IMR-90 (cell line): ENCODE results near the gene ENOX1. TPM values are rescaled to one million over a fixed set of nuclear protein-coding genes. Genes with fewer than 3 reads are reported as not detected.

Experiments used
- ATAC-seq: fragments of 200-7000 bp; cut with Tn5 transposase; 2 replicates; pipeline ENCODE4 v1.9.1; 2020; ENCODE audit warnings: low read depth, mild to moderate bottlenecking, moderate library complexity
- BruUV-seq: library from RNA; stranded (reverse); fragments of 400-500 nt; replicated peaks from 2 replicates; lab custom pipeline; 2021; lab: Mats Ljungman, UMichigan
- CTCF ChIA-PET: fragments of 300-600 bp; formaldehyde crosslinking; extraction: SDS; loops from one replicate; lab custom pipeline; 2021; ENCODE audit warnings: antibody characterized with exemption; lab: Yijun Ruan, JAX
- POLR2A ChIA-PET: fragments of 300-600 bp; sonication (Branson Sonifier 250); formaldehyde crosslinking; loops from one replicate; lab custom pipeline; 2022; ENCODE audit warnings: antibody characterized with exemption; ENCODE audit not compliant: unreplicated experiment; lab: Charles Lee
- DNase-seq: peaks from one replicate; pipeline ENCODE4 v3.0.0; 2013
- H2AFZ ChIP-seq: replicated peaks from 2 replicates; pipeline ENCODE3; 2013; ENCODE audit warnings: low read length, mild to moderate bottlenecking; ENCODE audit not compliant: poor library complexity
- H2AK5ac ChIP-seq: 2 replicates; pipeline ENCODE4 v1.6.1; 2013; ENCODE audit warnings: low read depth, low read length, inconsistent platforms
- H2AK9ac ChIP-seq: replicated peaks from 2 replicates; pipeline ENCODE3; 2013; ENCODE audit warnings: mild to moderate bottlenecking, low read depth, low read length, moderate library complexity; ENCODE audit not compliant: poor library complexity
- H2BK120ac ChIP-seq: 2 replicates; pipeline ENCODE4 v1.6.1; 2013; ENCODE audit warnings: low read depth, low read length, inconsistent platforms
- H2BK15ac ChIP-seq: 3 replicates; pipeline ENCODE4 v1.6.1; 2013; ENCODE audit warnings: low read depth, low read length, inconsistent platforms
- H2BK20ac ChIP-seq: 2 replicates; pipeline ENCODE4 v1.6.1; 2013; ENCODE audit warnings: low read depth, mild to moderate bottlenecking, inconsistent platforms, low read length, moderate library complexity
- H2BK5ac ChIP-seq: 2 replicates; pipeline ENCODE4 v1.6.1; 2013; ENCODE audit warnings: mild to moderate bottlenecking, low read depth, low read length, inconsistent platforms; ENCODE audit not compliant: poor library complexity, severe bottlenecking
- H3K14ac ChIP-seq: replicated peaks from 2 replicates; pipeline ENCODE4 v1.6.1; 2013; ENCODE audit warnings: low read depth, low read length, inconsistent platforms
- H3K18ac ChIP-seq: 2 replicates; pipeline ENCODE4 v1.6.1; 2013; ENCODE audit warnings: low read depth, low read length, control low read depth
- H3K23ac ChIP-seq: 2 replicates; pipeline ENCODE4 v1.6.1; 2013; ENCODE audit warnings: low read depth, low read length, inconsistent platforms
- H3K27ac ChIP-seq: 2 replicates; pipeline ENCODE4 v1.5.1; 2013; ENCODE audit warnings: mild to moderate bottlenecking, control low read depth, low read length; ENCODE audit not compliant: insufficient read depth
- H3K27me3 ChIP-seq: 2 replicates; pipeline ENCODE4 v1.6.1; 2013; ENCODE audit warnings: low read length; ENCODE audit not compliant: control insufficient read depth, insufficient read depth
- H3K36me3 ChIP-seq: 2 replicates; pipeline ENCODE4 v1.6.1; 2013; ENCODE audit warnings: low read length, mixed read lengths; ENCODE audit not compliant: control insufficient read depth, insufficient read depth
- H3K4ac ChIP-seq: 2 replicates; pipeline ENCODE4 v1.6.1; 2013; ENCODE audit warnings: low read depth, low read length, inconsistent platforms
- H3K4me1 ChIP-seq: 2 replicates; pipeline ENCODE4 v1.6.1; 2013; ENCODE audit warnings: low read length, mixed read lengths; ENCODE audit not compliant: control insufficient read depth, insufficient read depth
- H3K4me2 ChIP-seq: 2 replicates; pipeline ENCODE4 v1.6.1; 2013; ENCODE audit warnings: low read depth, mild to moderate bottlenecking, control low read depth, low read length, moderate library complexity
- H3K4me3 ChIP-seq: 2 replicates; pipeline ENCODE4 v1.5.1; 2013; ENCODE audit warnings: low read depth, mild to moderate bottlenecking, control low read depth, low read length, moderate library complexity; ENCODE audit not compliant: insufficient read depth
- H3K56ac ChIP-seq: 2 replicates; pipeline ENCODE4 v1.6.1; 2013; ENCODE audit warnings: low read length, inconsistent platforms; ENCODE audit not compliant: insufficient read depth; ENCODE audit errors: extremely low read depth
- H3K79me1 ChIP-seq, 2 experiments: 2 replicates each; pipeline ENCODE4 v1.6.1; 2013; ENCODE audit warnings: low read length in 2 of 2, inconsistent platforms in 1 of 2, low read depth in 1 of 2
- H3K9ac ChIP-seq: 2 replicates; pipeline ENCODE4 v1.6.1; 2013; ENCODE audit warnings: low read depth, low read length, control low read depth
- H3K9me1 ChIP-seq: 2 replicates; pipeline ENCODE4 v1.6.1; 2013; ENCODE audit warnings: low read length, inconsistent platforms; ENCODE audit not compliant: insufficient read depth
- H3K9me3 ChIP-seq: 2 replicates; pipeline ENCODE4 v1.6.1; 2013; ENCODE audit warnings: low read length; ENCODE audit not compliant: control insufficient read depth, insufficient read depth
- H4K20me1 ChIP-seq: 2 replicates; pipeline ENCODE4 v1.6.1; 2013; ENCODE audit warnings: low read length, inconsistent platforms; ENCODE audit not compliant: insufficient read depth
- H4K5ac ChIP-seq: 2 replicates; pipeline ENCODE4 v1.6.1; 2013; ENCODE audit warnings: mild to moderate bottlenecking, low read depth, low read length, control low read depth
- H4K8ac ChIP-seq, 2 experiments: 2 replicates each; pipeline ENCODE4 v1.6.1; 2013; ENCODE audit warnings: low read depth in 2 of 2, low read length in 2 of 2, control low read depth in 1 of 2, inconsistent platforms in 1 of 2
- H4K91ac ChIP-seq: 2 replicates; pipeline ENCODE4 v1.6.1; 2013; ENCODE audit warnings: low read depth, low read length, inconsistent platforms; ENCODE audit not compliant: insufficient read depth
- BHLHE40 ChIP-seq: fragments of 150-350 bp; IDR thresholded peaks from 2 replicates; pipeline ENCODE4 v1.6.1; 2016; ENCODE audit warnings: mild to moderate bottlenecking, low read depth, low read length
- CHD1 ChIP-seq: IDR thresholded peaks from 2 replicates; pipeline ENCODE4 v1.6.1; 2012; ENCODE audit warnings: low read depth, low read length, improper control_type of control experiment
- MAZ ChIP-seq: IDR thresholded peaks from 2 replicates; pipeline ENCODE4 v1.6.1; 2012; ENCODE audit warnings: low read depth, mild to moderate bottlenecking, low read length, improper control_type of control experiment, moderate library complexity, borderline replicate concordance
- NFE2L2 ChIP-seq: fragments of 150-350 bp; IDR thresholded peaks from 2 replicates; pipeline ENCODE4 v1.6.1; 2016; ENCODE audit warnings: low read depth, mild to moderate bottlenecking, low read length
- RAD21 ChIP-seq: IDR thresholded peaks from 2 replicates; pipeline ENCODE4 v1.6.1; 2012; ENCODE audit warnings: low read length, improper control_type of control experiment
- RCOR1 ChIP-seq: IDR thresholded peaks from 2 replicates; pipeline ENCODE4 v1.6.1; 2012; ENCODE audit warnings: mild to moderate bottlenecking, low read length, improper control_type of control experiment; ENCODE audit not compliant: insufficient replicate concordance
- RFX5 ChIP-seq: IDR thresholded peaks from 2 replicates; pipeline ENCODE4 v1.8.0; 2012; ENCODE audit warnings: low read depth, mild to moderate bottlenecking, low read length, moderate library complexity
- SMC3 ChIP-seq: fragments of 150-350 bp; IDR thresholded peaks from 2 replicates; pipeline ENCODE4 v1.6.1; 2016; ENCODE audit warnings: low read depth, mild to moderate bottlenecking, antibody characterized with exemption, low read length, moderate library complexity
- WGBS, 2 experiments: methylation state at CpG; one replicate each; pipeline versions ENCODE4 v1.1.5 to v1.1.7; 2013; ENCODE audit warnings: missing lambda C conversion rate in 2 of 2; ENCODE audit not compliant: insufficient read length in 1 of 2; ENCODE audit errors: extremely low coverage in 2 of 2; 5-methylcytosine and 5-hydroxymethylcytosine counted together
- dilution Hi-C: fragments of 300-500 bp; cut with HindIII; formaldehyde crosslinking; loops from one replicate; pipeline ENCODE4 v1.14.3; 2018; ENCODE audit warnings: low sequenced_read_pairs; ENCODE audit not compliant: unreplicated experiment
- in situ Hi-C: fragments of 300-500 bp; cut with MboI; formaldehyde crosslinking; loops from 3 replicates; pipeline ENCODE4 v1.14.3; 2019; ENCODE audit warnings: low sequenced_read_pairs, inconsistent platforms, mixed read lengths
- intact Hi-C: fragments of 100-400 bp; cut with micrococcal nuclease; formaldehyde crosslinking; loops from 2 replicates; pipeline ENCODE4 v1.10.0; 2022
- polyA plus RNA-seq, 3 experiments: library from polyadenylated mRNA; depleted of rRNA; stranded (reverse); fragments of >200 nt; gene quantifications; 2 replicates each; pipeline ENCODE4 v1.2.3, GENCODE V29; 2012; ENCODE audit warnings: low replicate concordance in 1 of 3
- total RNA-seq: library from RNA; depleted of rRNA; stranded (reverse); fragments of >200 nt; gene quantifications from 2 replicates; pipeline ENCODE4 v1.2.3, GENCODE V29; 2012
- TF ChIP-seq, protein P1 (sequence below): fragments of 150-350 bp; IDR thresholded peaks from 2 replicates; pipeline ENCODE4 v1.6.1; 2016; ENCODE audit warnings: low read depth, mild to moderate bottlenecking, low read length, moderate library complexity, borderline replicate concordance
- TF ChIP-seq, protein P2 (sequence below): fragments of 150-350 bp; IDR thresholded peaks from 2 replicates; pipeline ENCODE4 v1.6.1; 2017; ENCODE audit warnings: mild to moderate bottlenecking, antibody characterized with exemption, low read length, low read depth
- TF ChIP-seq, protein P3 (sequence below): conservative IDR thresholded peaks from 2 replicates; pipeline ENCODE4 v1.5.1; 2012; ENCODE audit warnings: mild to moderate bottlenecking, low read depth, low read length, improper control_type of control experiment

The ENOX1 gene
- total and polyA plus RNA-seq, 2 of the 4 experiments (the other 2 are of a cell fraction), result 0.99 to 1.3 TPM

DNA sequence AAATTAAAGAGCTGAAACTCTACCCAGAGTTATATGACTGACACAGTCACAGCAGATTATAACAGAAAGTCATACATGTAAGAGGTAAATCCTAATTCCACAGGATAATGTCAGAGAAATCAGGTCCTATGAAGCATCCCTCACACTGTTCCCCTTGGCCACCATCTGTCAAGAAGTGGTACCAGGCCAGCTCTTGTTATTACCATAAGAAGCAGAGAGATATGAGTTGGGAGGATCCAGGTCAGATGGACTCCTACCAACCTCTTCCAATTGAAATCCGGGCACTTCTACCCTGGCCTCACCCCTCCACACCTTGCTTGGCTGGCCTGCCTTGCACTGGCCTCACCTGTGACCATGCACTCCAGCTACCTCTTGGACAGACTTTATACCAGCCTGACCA is 410.2 kb downstream of the ENOX1 start:
- Histone ChIP-seq H3K4me3 (no peak overlapping the region), H4K8ac (no peak overlapping the region), H3K9ac (no peak overlapping the region), H2BK5ac (no peak overlapping the region), H3K4ac (no peak overlapping the region), H3K14ac (no peak overlapping the region), H3K27me3 (no peaks in the 10 kb centered on the region; the same call in 1 of the 2 replicates), H3K27ac (no peak overlapping the region), H3K4me2 (no peak overlapping the region), H3K9me3 (no peaks in the 10 kb centered on the region), H3K36me3 (no peaks in the 10 kb centered on the region), H3K56ac (no peak overlapping the region), H3K23ac (no peak overlapping the region), H2AK5ac (peak overlapping the region; percentile 24; the same call in 1 of the 2 replicates), H3K9me1 (no peaks in the 10 kb centered on the region), H2BK15ac (no peak overlapping the region), H4K91ac (no peak overlapping the region), H2BK120ac (no peak overlapping the region), H3K4me1 (no peaks in the 10 kb centered on the region), H4K5ac (no peak overlapping the region), H3K79me1 (no peaks in the 10 kb centered on the region), H2AFZ (no peak overlapping the region), H2BK20ac (no peak overlapping the region), H4K20me1 (no peaks in the 10 kb centered on the region), H2AK9ac (no peak overlapping the region), H3K18ac (no peak overlapping the region)
- no TSS peak for BruUV-seq
- POLR2A ChIA-PET, result no interaction called here
- dilution Hi-C loops (no loop called here), in situ Hi-C loops (no loop called here), intact Hi-C loops (loop anchor here (10.0 kb wide), 1 partner anchor 498 kb away; the partner anchor contains the start of genes CCDC122 and LACC1)
- ATAC-seq (no peak), DNase-seq (no peak)
- CTCF ChIA-PET, result no interaction called here
- TF ChIP-seq, protein P1, sequence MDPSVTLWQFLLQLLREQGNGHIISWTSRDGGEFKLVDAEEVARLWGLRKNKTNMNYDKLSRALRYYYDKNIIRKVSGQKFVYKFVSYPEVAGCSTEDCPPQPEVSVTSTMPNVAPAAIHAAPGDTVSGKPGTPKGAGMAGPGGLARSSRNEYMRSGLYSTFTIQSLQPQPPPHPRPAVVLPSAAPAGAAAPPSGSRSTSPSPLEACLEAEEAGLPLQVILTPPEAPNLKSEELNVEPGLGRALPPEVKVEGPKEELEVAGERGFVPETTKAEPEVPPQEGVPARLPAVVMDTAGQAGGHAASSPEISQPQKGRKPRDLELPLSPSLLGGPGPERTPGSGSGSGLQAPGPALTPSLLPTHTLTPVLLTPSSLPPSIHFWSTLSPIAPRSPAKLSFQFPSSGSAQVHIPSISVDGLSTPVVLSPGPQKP, result no peak
- TF ChIP-seq RAD21 (no peak), RFX5 (no peak), MAZ (no peak), NFE2L2 (no peak), RCOR1 (no peak), CHD1 (no peak), BHLHE40 (no peak), SMC3 (no peak)
- TF ChIP-seq, protein P2, sequence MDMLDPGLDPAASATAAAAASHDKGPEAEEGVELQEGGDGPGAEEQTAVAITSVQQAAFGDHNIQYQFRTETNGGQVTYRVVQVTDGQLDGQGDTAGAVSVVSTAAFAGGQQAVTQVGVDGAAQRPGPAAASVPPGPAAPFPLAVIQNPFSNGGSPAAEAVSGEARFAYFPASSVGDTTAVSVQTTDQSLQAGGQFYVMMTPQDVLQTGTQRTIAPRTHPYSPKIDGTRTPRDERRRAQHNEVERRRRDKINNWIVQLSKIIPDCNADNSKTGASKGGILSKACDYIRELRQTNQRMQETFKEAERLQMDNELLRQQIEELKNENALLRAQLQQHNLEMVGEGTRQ, result no peak
- TF ChIP-seq, protein P3, sequence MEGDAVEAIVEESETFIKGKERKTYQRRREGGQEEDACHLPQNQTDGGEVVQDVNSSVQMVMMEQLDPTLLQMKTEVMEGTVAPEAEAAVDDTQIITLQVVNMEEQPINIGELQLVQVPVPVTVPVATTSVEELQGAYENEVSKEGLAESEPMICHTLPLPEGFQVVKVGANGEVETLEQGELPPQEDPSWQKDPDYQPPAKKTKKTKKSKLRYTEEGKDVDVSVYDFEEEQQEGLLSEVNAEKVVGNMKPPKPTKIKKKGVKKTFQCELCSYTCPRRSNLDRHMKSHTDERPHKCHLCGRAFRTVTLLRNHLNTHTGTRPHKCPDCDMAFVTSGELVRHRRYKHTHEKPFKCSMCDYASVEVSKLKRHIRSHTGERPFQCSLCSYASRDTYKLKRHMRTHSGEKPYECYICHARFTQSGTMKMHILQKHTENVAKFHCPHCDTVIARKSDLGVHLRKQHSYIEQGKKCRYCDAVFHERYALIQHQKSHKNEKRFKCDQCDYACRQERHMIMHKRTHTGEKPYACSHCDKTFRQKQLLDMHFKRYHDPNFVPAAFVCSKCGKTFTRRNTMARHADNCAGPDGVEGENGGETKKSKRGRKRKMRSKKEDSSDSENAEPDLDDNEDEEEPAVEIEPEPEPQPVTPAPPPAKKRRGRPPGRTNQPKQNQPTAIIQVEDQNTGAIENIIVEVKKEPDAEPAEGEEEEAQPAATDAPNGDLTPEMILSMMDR, result no peak
- no CpG with 5 or more reads among the region's 1 CpG for WGBS, 2 experiments
